Measurements from ENCODE around the gene ABTB2.

ABTB2 gene

DNA sequence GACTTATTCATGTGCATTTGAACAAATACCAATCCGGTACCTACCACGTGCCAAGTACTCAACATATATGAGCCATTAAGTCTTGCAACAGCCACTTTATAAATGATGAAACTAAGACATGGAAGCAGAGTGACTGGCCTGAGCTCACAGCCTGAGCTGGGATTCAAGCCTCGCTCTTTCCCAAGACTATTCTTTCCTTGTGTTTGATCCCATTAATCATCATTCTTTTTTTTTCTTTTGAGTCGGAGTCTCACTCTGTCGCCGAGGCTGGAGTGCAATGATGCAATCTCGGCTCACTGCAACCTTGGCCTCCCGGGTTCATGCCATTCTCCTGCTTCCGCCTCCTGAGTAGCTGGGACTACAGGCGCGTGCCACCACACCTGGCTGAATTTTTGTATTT is 119.3 kb downstream of the ABTB2 start:
- H3K27me3 ChIP-seq (ENCODE audit: insufficient read depth, low read length), result no peaks in the 10 kb centered on the region
- H3K4me3 ChIP-seq (ENCODE audit: low read length), result no peak overlapping the region
- no peak overlapping the region for H2AFZ ChIP-seq (ENCODE audit: low read depth, low read length)
- no peaks in the 10 kb centered on the region for H3K9me3 ChIP-seq (ENCODE audit: low read length)
- H3K4me1 ChIP-seq (ENCODE audit: insufficient read depth, low read length), result peaks cover 9% of the 10 kb centered on the region
- no peaks in the 10 kb centered on the region for H3K36me3 ChIP-seq (ENCODE audit: insufficient read depth, low read length)

DNA sequence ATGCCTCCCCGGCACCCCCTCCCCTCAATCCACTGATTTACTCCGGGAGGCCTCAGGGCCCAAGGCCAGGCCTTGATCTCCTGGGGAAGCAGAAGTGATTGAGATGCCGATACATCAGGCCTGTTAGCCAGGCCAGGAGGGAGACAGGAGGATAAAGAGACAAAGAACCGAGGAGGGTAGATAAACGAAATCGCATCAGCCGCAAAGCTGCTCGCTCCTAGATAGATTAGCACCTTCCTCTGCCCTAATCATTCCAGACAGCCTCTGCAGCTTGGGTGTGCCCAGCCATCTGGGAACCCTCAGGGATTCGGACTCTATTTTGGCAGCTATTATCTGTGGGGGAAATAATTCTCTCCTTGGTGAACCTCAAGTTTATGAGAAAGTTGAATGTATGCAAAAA is 121.2 kb downstream of the ABTB2 start:
- H3K4me3 ChIP-seq (ENCODE audit: low read length), result no peak overlapping the region
- no peak overlapping the region for H2AFZ ChIP-seq (ENCODE audit: low read depth, low read length)
- no peaks in the 10 kb centered on the region for H3K9me3 ChIP-seq (ENCODE audit: low read length)
- no peaks in the 10 kb centered on the region for H3K27me3 ChIP-seq (ENCODE audit: insufficient read depth, low read length)
- no peaks in the 10 kb centered on the region for H3K36me3 ChIP-seq (ENCODE audit: insufficient read depth, low read length)
- H3K4me1 ChIP-seq (ENCODE audit: insufficient read depth, low read length), result peaks cover 7% of the 10 kb centered on the region

DNA sequence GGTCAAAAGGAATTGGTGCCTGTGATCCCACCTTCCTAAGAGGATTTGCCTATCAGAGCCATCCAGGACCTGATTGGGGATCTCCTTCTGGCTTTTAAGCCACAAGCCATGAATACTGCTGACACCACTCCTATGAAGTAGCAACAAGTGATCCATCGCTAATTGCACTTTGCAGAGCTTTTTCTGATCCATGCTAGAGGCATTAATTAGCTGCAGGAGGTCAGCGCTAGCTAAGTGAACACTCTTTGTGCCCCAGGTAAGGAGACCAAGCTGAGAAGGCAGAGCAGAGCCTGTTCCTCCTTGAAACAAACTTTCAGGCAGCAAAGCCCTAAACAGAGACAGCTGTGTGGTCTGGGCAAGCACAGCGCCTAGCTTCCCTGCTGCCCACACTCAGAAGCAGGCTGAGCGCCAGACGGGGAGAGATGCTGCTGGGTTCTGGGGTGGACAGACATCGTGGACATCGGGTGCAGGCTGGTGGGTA is 122.2 kb downstream of the ABTB2 start:
- Histone ChIP-seq H3K4me3 (ENCODE audit: low read length) (no peak overlapping the region), H3K36me3 (ENCODE audit: insufficient read depth, low read length) (no peaks in the 10 kb centered on the region), H3K4me1 (ENCODE audit: insufficient read depth, low read length) (peaks cover 7% of the 10 kb centered on the region)

DNA sequence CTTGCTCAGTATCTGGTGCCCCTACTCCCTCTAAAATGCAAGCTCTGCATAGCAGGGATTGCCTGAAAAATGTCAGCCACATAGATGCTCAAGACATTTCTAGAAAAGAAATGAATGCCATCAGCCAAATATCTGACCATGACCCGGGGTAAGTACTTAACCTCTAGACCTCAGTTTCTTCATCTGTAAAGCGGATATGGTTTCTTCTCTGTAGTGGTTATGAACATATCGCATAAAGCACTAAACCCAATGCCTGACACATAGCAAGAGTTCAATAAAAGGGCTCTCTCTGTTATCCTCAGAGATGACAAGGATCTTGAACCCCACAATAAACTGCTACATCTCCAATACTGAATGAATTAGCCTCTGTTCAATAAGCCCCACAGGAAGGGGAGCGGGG is 122.6 kb downstream of the ABTB2 start:
- H3K4me1 ChIP-seq (ENCODE audit: insufficient read depth, low read length), result peaks cover 7% of the 10 kb centered on the region
- H3K27me3 ChIP-seq (ENCODE audit: insufficient read depth, low read length), result no peaks in the 10 kb centered on the region
- no peaks in the 10 kb centered on the region for H3K36me3 ChIP-seq (ENCODE audit: insufficient read depth, low read length)
- no peaks in the 10 kb centered on the region for H3K9me3 ChIP-seq (ENCODE audit: low read length)
- no peak overlapping the region for H3K4me3 ChIP-seq (ENCODE audit: low read length)
- no peak overlapping the region for H2AFZ ChIP-seq (ENCODE audit: low read depth, low read length)

More for the DNA sequence above, 122.2 kb downstream of the ABTB2 start:
- H3K27me3 ChIP-seq (ENCODE audit: insufficient read depth, low read length), result no peaks in the 10 kb centered on the region
- no peaks in the 10 kb centered on the region for H3K9me3 ChIP-seq (ENCODE audit: low read length)
- H2AFZ ChIP-seq (ENCODE audit: low read depth, low read length), result no peak overlapping the region

DNA sequence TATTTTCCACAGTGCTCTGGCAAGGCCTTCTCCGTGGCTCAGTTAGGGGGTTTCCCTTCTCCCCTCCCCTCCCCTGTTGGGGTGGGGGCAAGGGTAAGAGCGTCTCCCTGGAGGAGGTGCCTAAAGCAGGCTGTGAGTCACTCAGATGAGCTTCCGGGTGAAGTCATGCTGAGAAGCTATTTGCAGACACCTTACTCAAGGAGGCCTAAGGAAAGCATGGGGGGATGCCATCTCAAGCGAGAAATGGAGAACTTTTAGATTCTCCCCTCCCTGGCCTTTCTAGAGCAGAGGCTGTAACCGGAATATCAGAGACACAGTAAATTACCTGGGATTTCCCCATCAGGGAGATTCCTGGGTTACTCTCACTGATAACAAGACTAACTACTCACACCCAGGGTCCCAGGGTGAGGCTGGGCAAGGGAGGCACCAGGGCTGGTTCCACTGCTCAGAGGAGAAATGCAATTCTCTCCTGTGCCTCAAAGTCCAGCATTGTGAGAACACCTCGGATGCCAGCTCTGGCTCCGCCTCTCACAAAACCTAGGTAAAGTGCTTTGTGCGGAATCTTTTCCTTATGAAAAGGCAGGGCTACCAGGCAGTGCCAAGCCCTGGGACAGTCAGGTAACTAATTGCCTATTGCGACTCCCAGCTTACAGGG is 123.6 kb downstream of the ABTB2 start:
- Histone ChIP-seq H3K36me3 (ENCODE audit: insufficient read depth, low read length) (no peaks in the 10 kb centered on the region), H3K9me3 (ENCODE audit: low read length) (no peaks in the 10 kb centered on the region), H3K4me3 (ENCODE audit: low read length) (no peak overlapping the region), H3K27me3 (ENCODE audit: insufficient read depth, low read length) (no peaks in the 10 kb centered on the region), H2AFZ (ENCODE audit: low read depth, low read length) (no peak overlapping the region), H3K4me1 (ENCODE audit: insufficient read depth, low read length) (peaks cover 7% of the 10 kb centered on the region)

DNA sequence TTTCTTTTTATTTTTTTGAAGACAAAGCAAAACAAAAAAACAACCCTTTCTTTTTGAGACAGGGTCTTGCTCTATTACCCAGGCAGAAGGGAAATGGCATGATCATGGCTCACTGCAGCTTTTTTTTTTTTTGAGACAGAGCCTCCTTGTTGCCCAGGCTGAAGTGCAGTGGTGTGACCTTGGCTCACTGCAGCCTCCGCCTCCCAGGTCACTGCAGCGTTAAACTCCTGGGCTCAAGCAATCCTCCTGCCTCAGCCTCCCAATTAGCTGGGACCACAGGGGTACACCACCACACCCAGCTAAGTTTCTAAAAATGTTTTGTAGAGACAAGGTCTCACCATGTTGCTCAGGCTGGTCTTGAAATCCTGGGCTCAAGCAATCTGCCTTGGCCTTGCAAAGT is 124.6 kb downstream of the ABTB2 start:
- H2AFZ ChIP-seq (ENCODE audit: low read depth, low read length), result no peak overlapping the region
- H3K4me3 ChIP-seq (ENCODE audit: low read length), result no peak overlapping the region
- H3K27me3 ChIP-seq (ENCODE audit: insufficient read depth, low read length), result no peaks in the 10 kb centered on the region

DNA sequence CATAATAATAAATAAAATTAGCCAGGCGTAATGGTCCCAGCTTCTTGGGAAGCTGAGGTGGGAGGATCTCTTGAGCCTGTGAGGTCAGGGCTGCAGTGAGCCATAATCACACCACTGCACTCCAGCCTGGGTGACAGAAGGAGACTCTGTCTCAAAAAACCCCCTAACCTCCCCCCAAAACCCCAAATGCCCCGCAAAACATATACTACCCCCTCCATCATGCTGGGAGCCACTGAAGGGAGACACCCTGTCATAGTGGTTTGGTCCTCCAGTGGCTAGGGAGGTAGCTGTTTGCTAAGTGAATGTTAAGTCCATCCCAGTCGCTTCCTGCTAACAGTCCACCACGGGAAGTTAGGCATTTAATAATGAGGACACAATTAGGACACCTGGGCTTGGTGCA is 125.0 kb downstream of the ABTB2 start:
- no peaks in the 10 kb centered on the region for H3K9me3 ChIP-seq (ENCODE audit: low read length)
- H3K4me1 ChIP-seq (ENCODE audit: insufficient read depth, low read length), result peaks cover 7% of the 10 kb centered on the region
- H3K36me3 ChIP-seq (ENCODE audit: insufficient read depth, low read length), result no peaks in the 10 kb centered on the region

More for the DNA sequence above, 124.6 kb downstream of the ABTB2 start:
- Histone ChIP-seq H3K4me1 (ENCODE audit: insufficient read depth, low read length) (peaks cover 7% of the 10 kb centered on the region), H3K36me3 (ENCODE audit: insufficient read depth, low read length) (no peaks in the 10 kb centered on the region), H3K9me3 (ENCODE audit: low read length) (no peaks in the 10 kb centered on the region)

DNA sequence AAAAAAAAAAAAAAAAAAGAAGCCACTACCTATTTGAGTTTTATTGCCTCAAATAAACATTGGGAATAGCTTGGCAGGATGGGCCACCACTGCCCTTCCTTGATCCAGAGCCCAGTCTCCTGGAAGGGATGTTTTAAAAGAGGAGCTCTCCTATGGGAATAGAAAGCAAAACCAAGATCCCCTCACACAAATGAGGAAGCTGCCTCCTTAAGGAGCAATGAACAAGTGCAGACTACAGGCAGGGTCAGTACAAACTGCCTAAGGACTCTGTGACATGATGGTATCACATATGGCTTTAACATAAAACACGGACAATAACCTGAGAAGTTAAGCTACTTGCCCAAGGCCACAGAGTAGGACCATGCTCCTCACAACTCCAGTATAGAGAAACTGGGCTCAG is 131.6 kb downstream of the ABTB2 start:
- Histone ChIP-seq H3K27me3 (ENCODE audit: insufficient read depth, low read length) (no peaks in the 10 kb centered on the region), H3K9me3 (ENCODE audit: low read length) (no peaks in the 10 kb centered on the region), H3K36me3 (ENCODE audit: insufficient read depth, low read length) (no peaks in the 10 kb centered on the region), H3K4me1 (ENCODE audit: insufficient read depth, low read length) (peaks cover 9% of the 10 kb centered on the region), H2AFZ (ENCODE audit: low read depth, low read length) (no peak overlapping the region), H3K4me3 (ENCODE audit: low read length) (no peak overlapping the region)

More for the DNA sequence above, 125.0 kb downstream of the ABTB2 start:
- Histone ChIP-seq H3K27me3 (ENCODE audit: insufficient read depth, low read length) (no peaks in the 10 kb centered on the region), H3K4me3 (ENCODE audit: low read length) (no peak overlapping the region), H2AFZ (ENCODE audit: low read depth, low read length) (no peak overlapping the region)

DNA sequence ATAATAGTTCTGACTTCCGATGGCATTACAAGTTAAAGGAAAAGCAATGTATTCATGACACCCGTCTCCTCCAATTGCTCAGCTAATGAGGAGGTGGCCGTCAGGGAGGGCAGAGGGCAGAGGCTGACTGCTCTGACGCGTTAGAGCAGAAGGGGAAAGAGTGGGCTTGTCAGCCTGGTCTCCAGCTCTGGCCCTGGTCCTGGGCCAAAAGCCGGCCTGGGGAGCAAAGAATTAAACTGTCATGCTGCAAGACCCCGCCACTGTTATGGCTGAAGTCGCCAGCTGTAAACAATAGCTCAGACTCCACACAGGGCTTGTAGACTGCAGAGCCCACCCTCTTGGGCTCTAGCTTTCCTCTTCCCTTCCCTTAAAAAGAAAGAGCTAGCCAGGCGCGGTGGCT is 132.7 kb downstream of the ABTB2 start:
- no peak overlapping the region for H3K4me3 ChIP-seq (ENCODE audit: low read length)
- no peaks in the 10 kb centered on the region for H3K27me3 ChIP-seq (ENCODE audit: insufficient read depth, low read length)
- H3K36me3 ChIP-seq (ENCODE audit: insufficient read depth, low read length), result no peaks in the 10 kb centered on the region
- peaks cover 9% of the 10 kb centered on the region for H3K4me1 ChIP-seq (ENCODE audit: insufficient read depth, low read length)
- no peak overlapping the region for H2AFZ ChIP-seq (ENCODE audit: low read depth, low read length)
- no peaks in the 10 kb centered on the region for H3K9me3 ChIP-seq (ENCODE audit: low read length)

DNA sequence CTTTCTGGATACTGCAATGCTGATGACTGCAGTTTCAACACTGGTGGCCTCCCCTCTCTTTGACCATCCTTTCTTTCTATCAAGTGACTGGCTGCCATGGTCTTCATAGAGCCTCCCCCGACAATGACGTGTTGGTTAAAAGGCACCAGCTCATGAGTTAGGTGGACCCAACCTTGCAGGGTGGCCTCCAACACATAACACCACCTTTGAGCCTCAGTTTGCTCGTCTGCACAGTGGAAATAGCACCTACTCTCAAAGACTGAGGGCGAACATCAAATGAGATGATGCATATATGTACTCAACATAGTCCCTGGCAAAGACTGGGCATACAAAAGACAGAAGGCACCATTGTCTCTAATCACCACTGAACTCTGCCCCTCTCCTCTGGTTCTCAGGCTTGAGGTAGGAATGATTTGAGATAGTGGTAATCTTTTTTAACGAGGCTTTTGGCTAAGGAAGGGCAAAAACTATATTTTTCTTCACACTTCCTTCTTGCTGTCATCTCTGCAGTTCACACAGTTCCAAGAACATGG is 133.3 kb downstream of the ABTB2 start:
- Histone ChIP-seq H3K36me3 (ENCODE audit: insufficient read depth, low read length) (no peaks in the 10 kb centered on the region), H3K27me3 (ENCODE audit: insufficient read depth, low read length) (no peaks in the 10 kb centered on the region), H2AFZ (ENCODE audit: low read depth, low read length) (no peak overlapping the region), H3K9me3 (ENCODE audit: low read length) (no peaks in the 10 kb centered on the region), H3K4me1 (ENCODE audit: insufficient read depth, low read length) (peaks cover 9% of the 10 kb centered on the region), H3K4me3 (ENCODE audit: low read length) (no peak overlapping the region)

DNA sequence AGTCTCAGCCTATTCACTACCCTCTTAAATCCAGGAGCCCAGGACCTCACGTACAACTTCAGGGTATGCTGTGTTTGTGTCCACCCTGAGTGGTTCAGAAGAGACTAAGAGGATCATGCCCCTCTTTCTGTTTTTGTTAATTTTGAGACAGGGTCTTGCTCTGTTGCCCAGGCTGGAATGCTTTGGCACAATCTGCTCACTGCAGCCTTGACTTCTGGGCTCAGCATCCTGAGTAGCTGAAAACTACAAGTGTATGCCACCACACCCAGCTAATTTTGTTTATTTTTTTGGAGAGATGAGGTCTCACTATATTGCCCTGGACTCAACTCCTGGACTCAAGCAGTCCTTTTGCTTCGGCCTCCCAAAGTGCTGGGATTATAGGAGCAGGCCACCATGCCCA is 133.9 kb downstream of the ABTB2 start:
- peaks cover 9% of the 10 kb centered on the region for H3K4me1 ChIP-seq (ENCODE audit: insufficient read depth, low read length)
- no peaks in the 10 kb centered on the region for H3K9me3 ChIP-seq (ENCODE audit: low read length)
- no peaks in the 10 kb centered on the region for H3K27me3 ChIP-seq (ENCODE audit: insufficient read depth, low read length)
- H3K36me3 ChIP-seq (ENCODE audit: insufficient read depth, low read length), result no peaks in the 10 kb centered on the region
- no peak overlapping the region for H3K4me3 ChIP-seq (ENCODE audit: low read length)
- H2AFZ ChIP-seq (ENCODE audit: low read depth, low read length), result no peak overlapping the region

DNA sequence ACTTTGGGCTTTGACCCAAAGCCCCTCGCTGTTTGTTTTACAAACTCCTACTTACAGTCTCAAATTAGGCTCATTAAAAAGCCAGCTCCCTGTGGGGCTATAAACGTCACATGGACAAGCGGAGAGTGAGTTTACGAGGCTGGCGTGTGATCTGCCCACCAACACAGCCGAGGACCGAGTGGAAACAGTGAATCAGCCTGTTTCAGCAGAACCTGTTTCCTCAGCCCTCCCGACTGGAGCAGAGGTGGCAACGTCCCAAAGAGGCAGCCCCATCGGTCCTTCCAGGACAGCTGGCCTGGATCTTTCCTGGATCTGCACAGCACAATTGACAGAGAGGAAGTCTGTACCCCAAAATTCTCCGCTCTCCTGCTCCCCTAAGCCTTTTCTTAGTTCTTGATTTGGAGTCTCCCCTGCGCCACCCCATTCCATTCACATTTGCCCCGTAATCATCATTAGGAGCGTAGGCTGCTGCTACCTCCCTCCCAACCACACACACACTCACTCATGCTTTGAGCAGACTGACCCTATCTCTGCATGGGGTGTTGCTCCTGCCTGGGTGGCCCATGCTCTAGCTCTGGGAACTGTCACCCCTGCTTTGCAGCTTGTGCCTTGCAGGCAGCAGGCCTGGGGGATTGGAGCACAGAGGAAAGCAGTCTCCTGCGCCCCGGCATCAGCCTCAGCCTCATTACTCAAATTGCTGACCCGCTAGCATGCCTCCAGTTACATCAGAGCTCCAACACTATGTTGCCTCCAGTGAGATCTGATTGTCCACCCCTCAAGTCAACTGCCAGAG is 134.6 kb downstream of the ABTB2 start:
- no peaks in the 10 kb centered on the region for H3K36me3 ChIP-seq (ENCODE audit: insufficient read depth, low read length)
- H3K4me3 ChIP-seq (ENCODE audit: low read length), result no peak overlapping the region
- H2AFZ ChIP-seq (ENCODE audit: low read depth, low read length), result no peak overlapping the region
- peaks cover 9% of the 10 kb centered on the region for H3K4me1 ChIP-seq (ENCODE audit: insufficient read depth, low read length)
- no peaks in the 10 kb centered on the region for H3K27me3 ChIP-seq (ENCODE audit: insufficient read depth, low read length)
- no peaks in the 10 kb centered on the region for H3K9me3 ChIP-seq (ENCODE audit: low read length)

DNA sequence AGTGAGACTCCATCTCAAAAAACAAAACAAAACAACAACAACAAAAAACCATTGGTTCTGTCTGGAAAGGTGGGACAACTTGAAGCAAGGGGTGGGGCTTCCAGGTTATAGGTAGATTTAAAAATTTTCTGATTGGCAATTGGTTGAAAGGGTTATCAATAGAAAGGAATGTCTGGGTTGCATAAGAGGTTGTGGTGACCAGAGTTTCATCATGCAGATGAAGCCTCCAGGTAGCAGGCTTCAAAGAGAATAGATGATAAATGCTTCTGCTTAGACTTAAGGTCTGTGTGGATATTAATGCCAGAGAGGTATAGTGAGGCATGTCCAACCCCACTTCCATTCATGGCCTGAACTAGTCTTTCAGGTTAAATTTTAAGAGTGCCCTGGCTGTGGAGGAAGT is 135.8 kb downstream of the ABTB2 start:
- no peaks in the 10 kb centered on the region for H3K9me3 ChIP-seq (ENCODE audit: low read length)
- H3K4me1 ChIP-seq (ENCODE audit: insufficient read depth, low read length), result peaks cover 9% of the 10 kb centered on the region
- no peaks in the 10 kb centered on the region for H3K36me3 ChIP-seq (ENCODE audit: insufficient read depth, low read length)
- H3K27me3 ChIP-seq (ENCODE audit: insufficient read depth, low read length), result no peaks in the 10 kb centered on the region
- H2AFZ ChIP-seq (ENCODE audit: low read depth, low read length), result no peak overlapping the region
- H3K4me3 ChIP-seq (ENCODE audit: low read length), result no peak overlapping the region
